OCI-LY7 (cell line): Measurements from ENCODE around the gene NFKBIE.

ENCODE experiments used
- CTCF ChIP-seq: fragments of 200-600 bp; sonication (generic); conservative IDR thresholded peaks from 2 replicates; pipeline ENCODE4 v1.5.1; 2014; ENCODE audit warnings: mild to moderate bottlenecking, antibody characterized with exemption, low read length, moderate library complexity, mixed read lengths
- EZH2phosphoT487 ChIP-seq: fragments of 200-600 bp; sonication (generic); IDR thresholded peaks from 2 replicates; pipeline ENCODE4 v1.6.1; 2018; ENCODE audit warnings: low read depth, borderline replicate concordance, mild to moderate bottlenecking, mixed run types, antibody characterized with exemption, low read length, moderate library complexity, mixed read lengths

GRCh38 chr6:44228836-44229235, 36.5 kb downstream of the NFKBIE start:
- TF ChIP-seq CTCF: no peak
- no peak for TF ChIP-seq EZH2phosphoT487
